Measurements from ENCODE around the gene PIP5KL1.

DNA sequence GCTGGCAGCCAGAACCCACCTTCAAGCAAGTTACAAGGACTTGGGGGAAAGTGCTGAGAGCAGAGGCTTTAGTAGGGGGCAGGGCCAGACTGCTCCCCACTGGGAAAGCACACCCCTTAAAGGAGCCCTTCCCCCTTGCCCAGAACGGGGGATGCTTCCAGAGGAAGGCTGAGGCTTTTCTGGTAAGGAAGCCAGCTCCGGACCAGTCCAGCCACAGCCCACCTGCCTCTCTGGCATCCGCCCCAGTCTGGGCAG, 11.3 kb upstream of the PIP5KL1 start:
- TF ChIP-seq, protein P1, sequence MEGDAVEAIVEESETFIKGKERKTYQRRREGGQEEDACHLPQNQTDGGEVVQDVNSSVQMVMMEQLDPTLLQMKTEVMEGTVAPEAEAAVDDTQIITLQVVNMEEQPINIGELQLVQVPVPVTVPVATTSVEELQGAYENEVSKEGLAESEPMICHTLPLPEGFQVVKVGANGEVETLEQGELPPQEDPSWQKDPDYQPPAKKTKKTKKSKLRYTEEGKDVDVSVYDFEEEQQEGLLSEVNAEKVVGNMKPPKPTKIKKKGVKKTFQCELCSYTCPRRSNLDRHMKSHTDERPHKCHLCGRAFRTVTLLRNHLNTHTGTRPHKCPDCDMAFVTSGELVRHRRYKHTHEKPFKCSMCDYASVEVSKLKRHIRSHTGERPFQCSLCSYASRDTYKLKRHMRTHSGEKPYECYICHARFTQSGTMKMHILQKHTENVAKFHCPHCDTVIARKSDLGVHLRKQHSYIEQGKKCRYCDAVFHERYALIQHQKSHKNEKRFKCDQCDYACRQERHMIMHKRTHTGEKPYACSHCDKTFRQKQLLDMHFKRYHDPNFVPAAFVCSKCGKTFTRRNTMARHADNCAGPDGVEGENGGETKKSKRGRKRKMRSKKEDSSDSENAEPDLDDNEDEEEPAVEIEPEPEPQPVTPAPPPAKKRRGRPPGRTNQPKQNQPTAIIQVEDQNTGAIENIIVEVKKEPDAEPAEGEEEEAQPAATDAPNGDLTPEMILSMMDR (IDR thresholded peaks at IDR 0.05; ENCODE audit: low read depth, low read length): no peak
- TF ChIP-seq EZH2phosphoT487 (IDR thresholded peaks at IDR 0.05; ENCODE audit: low read depth): no peak

Data from OCI-LY3 (cell line).